Lower leg skin (tissue), 3 donors: Measurements from ENCODE around the gene NSUN6.

Experiments
- CTCF ChIP-seq, 3 donors: fragments of 450-650 bp; IDR thresholded peaks; one replicate each; pipeline ENCODE4 v1.5.1; 2016; ENCODE audit warnings: antibody characterized with exemption in 3 of 3, mild to moderate bottlenecking in 3 of 3, moderate library complexity in 2 of 3
- POLR2A ChIP-seq, 2 donors: fragments of 450-650 bp; IDR thresholded peaks; one replicate each; pipeline ENCODE4 v1.6.1; 2016 to 2017; ENCODE audit warnings: antibody characterized with exemption in 2 of 2, mild to moderate bottlenecking in 1 of 2, moderate library complexity in 1 of 2

- TF ChIP-seq CTCF (IDR thresholded peaks at IDR 0.05), result no peak
- TF ChIP-seq POLR2A (IDR thresholded peaks at IDR 0.05), result no peak
Observed at GRCh38 chr10:18664841-18665478, 13.6 kb upstream of the NSUN6 start.
